ENCODE data around the gene MFAP2.

DNA sequence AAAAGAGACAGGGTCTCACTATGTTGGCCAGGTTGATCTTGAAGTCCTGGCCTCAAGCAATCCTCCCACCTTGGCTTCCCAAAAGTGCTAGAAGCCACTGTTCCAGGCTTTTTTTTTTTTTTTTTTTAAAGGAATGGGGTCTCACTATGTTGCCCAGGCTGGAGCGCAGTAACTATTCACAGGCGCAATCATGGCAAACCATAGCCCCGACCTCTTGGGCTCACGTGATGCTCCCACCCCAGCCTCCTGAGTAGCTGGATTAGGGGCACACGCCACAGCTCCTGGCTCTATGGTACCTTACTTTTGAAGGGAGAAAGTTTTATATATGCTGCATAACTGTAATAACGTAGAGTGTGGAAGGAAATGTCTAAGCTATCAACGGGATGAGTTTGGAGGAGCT is 37.0 kb upstream of the MFAP2 start:
- TF ChIP-seq CTCF (IDR thresholded peaks at IDR 0.05) = no peak
- no peak for TF ChIP-seq POLR2AphosphoS5 (IDR thresholded peaks at IDR 0.05)
- no peak for TF ChIP-seq POLR2A (IDR thresholded peaks at IDR 0.05)
- no peak for TF ChIP-seq EP300 (IDR thresholded peaks at IDR 0.05)
